Fibroblast of lung (primary cell): Measurements from ENCODE around the gene GNB4.

Experiments
- CTCF ChIP-seq, 2 donors: IDR thresholded peaks in 1 of 2; conservative IDR thresholded peaks in 1 of 2; 1 replicate in 1 of 2; 2 replicates in 1 of 2; pipeline ENCODE4 v1.5.1; 2011 to 2012; ENCODE audit warnings: low read length in 2 of 2, control low read depth in 1 of 2, inconsistent platforms in 1 of 2, low read depth in 1 of 2, mild to moderate bottlenecking in 1 of 2
- EZH2 ChIP-seq: IDR thresholded peaks from 2 replicates; pipeline ENCODE4 v1.5.1; 2012; ENCODE audit warnings: low read length, control low read depth, mild to moderate bottlenecking; ENCODE audit errors: missing control alignments

- no peak for TF ChIP-seq CTCF (conservative IDR thresholded peaks at IDR 0.05 in 1 of 2, IDR thresholded peaks at IDR 0.05 in 1 of 2; ENCODE audit: low read depth in 1 of 2, low read length in 2 of 2)
- TF ChIP-seq EZH2: no peak
These were observed 36.9 kb upstream of the GNB4 start for GRCh38 chr3:179488213-179488612.
